ENCODE measurements around the gene ULK2. TPM values are rescaled to one million over a fixed set of nuclear protein-coding genes. Genes with fewer than 3 reads are reported as not detected.

Gene ULK2
- total RNA-seq, 1 donor from 2014 or later, result 29.0 TPM

DNA sequence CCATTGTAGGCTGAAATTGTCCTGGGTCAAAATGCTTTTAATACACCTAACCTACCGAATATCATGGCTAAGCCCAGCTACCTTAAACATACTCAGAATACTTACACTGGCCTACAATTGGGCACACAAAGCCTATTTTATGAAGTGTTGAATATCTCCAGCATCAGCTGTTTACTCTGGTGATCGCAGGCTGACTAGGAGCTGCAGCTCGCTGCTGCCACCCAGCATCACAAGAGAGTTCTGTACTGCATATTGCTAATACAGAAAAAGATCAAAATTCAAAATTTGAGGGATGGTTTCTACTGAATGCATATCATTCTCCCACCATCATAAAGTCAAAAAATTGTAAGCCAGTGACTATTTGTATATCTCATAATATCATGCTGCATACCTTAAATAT, 55.3 kb downstream of the ULK2 start:
- Mint-ChIP-seq H3K9me3 (ENCODE audit: low read depth) (no peaks in the 10 kb centered on the region), H3K36me3 (ENCODE audit: insufficient read depth) (peaks cover 21% of the 10 kb centered on the region), H3K4me1 (ENCODE audit: low read depth) (no peaks in the 10 kb centered on the region), H3K27ac (no peak overlapping the region), H3K27me3 (no peaks in the 10 kb centered on the region), H3K4me3 (ENCODE audit: low read depth) (no peak overlapping the region)
- no peak for DNase-seq (ENCODE audit: low spot score, unreplicated experiment)
- peak; percentile 14 for TF ChIP-seq CTCF (IDR thresholded peaks at IDR 0.05; ENCODE audit: unreplicated experiment)

- no peaks in the 10 kb centered on the region for H3K9me3 Mint-ChIP-seq (ENCODE audit: low read depth)
- H3K4me1 Mint-ChIP-seq (ENCODE audit: low read depth), result no peaks in the 10 kb centered on the region
- H3K27me3 Mint-ChIP-seq, result no peaks in the 10 kb centered on the region
- H3K36me3 Mint-ChIP-seq (ENCODE audit: insufficient read depth), result peaks cover 32% of the 10 kb centered on the region
- DNase-seq (ENCODE audit: low spot score, unreplicated experiment), result no peak
- no peak overlapping the region for H3K27ac Mint-ChIP-seq
- TF ChIP-seq CTCF (IDR thresholded peaks at IDR 0.05; ENCODE audit: unreplicated experiment), result no peak
- no peak overlapping the region for H3K4me3 Mint-ChIP-seq (ENCODE audit: low read depth)
Observed at GRCh38 chr17:19805006-19805405, 62.7 kb downstream of the ULK2 start.

GRCh38 chr17:19800571-19800970, 67.2 kb downstream of the ULK2 start:
- DNase-seq (ENCODE audit: low spot score, unreplicated experiment), result no peak
- Mint-ChIP-seq H3K4me3 (ENCODE audit: low read depth) (no peak overlapping the region), H3K9me3 (ENCODE audit: low read depth) (peaks cover 17% of the 10 kb centered on the region), H3K4me1 (ENCODE audit: low read depth) (no peaks in the 10 kb centered on the region), H3K27me3 (no peaks in the 10 kb centered on the region), H3K36me3 (ENCODE audit: insufficient read depth) (peaks cover 56% of the 10 kb centered on the region), H3K27ac (no peak overlapping the region)
- TF ChIP-seq CTCF (IDR thresholded peaks at IDR 0.05; ENCODE audit: unreplicated experiment), result no peak

DNA sequence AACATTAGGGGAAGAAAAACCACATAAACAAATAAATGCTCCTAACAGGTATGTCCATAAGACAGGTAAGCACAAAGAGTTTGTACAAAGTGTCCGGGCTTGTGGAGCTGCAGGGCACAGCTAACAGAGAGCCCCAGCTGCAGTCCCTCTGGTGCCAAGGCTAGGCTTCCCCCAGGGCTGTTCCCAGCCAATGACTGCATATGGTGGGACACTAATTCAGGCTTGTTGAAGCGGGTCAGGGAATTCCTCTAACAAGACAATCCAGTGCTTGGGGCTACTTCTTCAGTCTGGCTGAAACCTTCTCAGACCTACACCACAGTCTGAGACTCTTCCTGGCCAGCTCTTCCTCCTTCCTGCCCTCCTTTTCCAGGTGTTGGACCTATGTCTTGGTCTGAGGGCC, 67.9 kb downstream of the ULK2 start:
- H3K9me3 Mint-ChIP-seq (ENCODE audit: low read depth), result peaks cover 19% of the 10 kb centered on the region
- no peak overlapping the region for H3K4me3 Mint-ChIP-seq (ENCODE audit: low read depth)
- no peak overlapping the region for H3K27ac Mint-ChIP-seq
- no peaks in the 10 kb centered on the region for H3K4me1 Mint-ChIP-seq (ENCODE audit: low read depth)
- no peak for DNase-seq (ENCODE audit: low spot score, unreplicated experiment)
- no peak for TF ChIP-seq CTCF (IDR thresholded peaks at IDR 0.05; ENCODE audit: unreplicated experiment)
- H3K27me3 Mint-ChIP-seq, result no peaks in the 10 kb centered on the region
- H3K36me3 Mint-ChIP-seq (ENCODE audit: insufficient read depth), result peaks cover 59% of the 10 kb centered on the region

- no peaks in the 10 kb centered on the region for H3K4me1 Mint-ChIP-seq (ENCODE audit: low read depth)
Observed at GRCh38 chr17:19796457-19796856, 71.3 kb downstream of the ULK2 start.

More at GRCh38 chr17:19796457-19796856, 71.3 kb downstream of the ULK2 start:
- no peak for DNase-seq (ENCODE audit: low spot score, unreplicated experiment)
- no peak for TF ChIP-seq CTCF (IDR thresholded peaks at IDR 0.05; ENCODE audit: unreplicated experiment)
- H3K36me3 Mint-ChIP-seq (ENCODE audit: insufficient read depth), result peaks cover 79% of the 10 kb centered on the region
- peaks cover 36% of the 10 kb centered on the region for H3K9me3 Mint-ChIP-seq (ENCODE audit: low read depth)
- no peak overlapping the region for H3K27ac Mint-ChIP-seq
- H3K4me3 Mint-ChIP-seq (ENCODE audit: low read depth), result no peak overlapping the region
- H3K27me3 Mint-ChIP-seq, result no peaks in the 10 kb centered on the region

Data from progenitor cell of endocrine pancreas (in vitro differentiated cells).